ENCODE measurements around the gene MYL4. TPM values are rescaled to one million over a fixed set of nuclear protein-coding genes. Genes with fewer than 3 reads are reported as not detected.

The MYL4 gene
- total and polyA plus RNA-seq, 2 of the 8 experiments (the other 6 are each of a cell fraction or from before 2014, with no cell fraction given): 0.12 TPM; not detected in 1

DNA sequence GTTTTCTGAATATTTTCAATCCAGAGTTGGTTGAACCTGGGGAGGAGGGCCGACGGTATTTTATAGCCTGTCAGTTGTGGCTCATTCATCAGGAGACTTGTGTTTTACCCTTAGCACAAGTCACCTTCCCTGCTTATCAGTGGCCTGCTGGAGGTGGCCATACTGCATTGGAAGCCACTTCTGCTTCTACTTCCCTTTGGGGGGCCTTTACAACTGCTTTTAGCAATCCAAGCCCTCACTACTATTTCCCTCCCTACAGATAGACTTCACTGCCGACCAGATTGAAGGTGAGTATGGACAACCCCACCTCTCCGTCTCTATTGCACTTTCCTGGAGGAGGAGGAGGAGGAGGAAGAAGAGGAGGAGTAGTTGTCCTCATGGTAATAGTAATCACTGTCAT, 4.4 kb downstream of the MYL4 start:
- H2BK5ac ChIP-seq (ENCODE audit: low read depth, low read length): no peak overlapping the region
- DNase-seq (ENCODE audit: low read depth in 1 of 2, low spot score in 2 of 2) (no peak), FAIRE-seq (no peak)
- H4K20me1 ChIP-seq (replicated peaks in 1 of 2; ENCODE audit: control insufficient read depth in 1 of 2, insufficient read depth in 2 of 2, low read length in 2 of 2): no peaks in the 10 kb centered on the region
- no peak overlapping the region for H2BK120ac ChIP-seq (replicated peaks; ENCODE audit: low read depth, low read length)
- CTCF ChIA-PET (ENCODE audit: partially characterized antibody): no interaction called here
- H2AK5ac ChIP-seq (ENCODE audit: low read depth, low read length): no peak overlapping the region
- no peak overlapping the region for H3K4ac ChIP-seq (replicated peaks; ENCODE audit: insufficient read length, low read depth, low read length)
- H3K4me2 ChIP-seq (ENCODE audit: insufficient read depth in 1 of 2, low read depth in 2 of 2, low read length in 2 of 2): no peak overlapping the region
- no peak overlapping the region for H3K9ac ChIP-seq (replicated peaks in 1 of 4; ENCODE audit: extremely low read depth in 1 of 4, low read depth in 3 of 4, low read length in 3 of 4)
- TF ChIP-seq, protein P1, sequence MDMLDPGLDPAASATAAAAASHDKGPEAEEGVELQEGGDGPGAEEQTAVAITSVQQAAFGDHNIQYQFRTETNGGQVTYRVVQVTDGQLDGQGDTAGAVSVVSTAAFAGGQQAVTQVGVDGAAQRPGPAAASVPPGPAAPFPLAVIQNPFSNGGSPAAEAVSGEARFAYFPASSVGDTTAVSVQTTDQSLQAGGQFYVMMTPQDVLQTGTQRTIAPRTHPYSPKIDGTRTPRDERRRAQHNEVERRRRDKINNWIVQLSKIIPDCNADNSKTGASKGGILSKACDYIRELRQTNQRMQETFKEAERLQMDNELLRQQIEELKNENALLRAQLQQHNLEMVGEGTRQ (IDR thresholded peaks at IDR 0.05; ENCODE audit: low read length): no peak
- TF ChIP-seq CHD2 (IDR thresholded peaks at IDR 0.05; ENCODE audit: low read length): no peak
- no peaks in the 10 kb centered on the region for H3K9me3 ChIP-seq (ENCODE audit: insufficient read depth in 2 of 2, low read depth in 1 of 2, low read length in 1 of 2)
- no peaks in the 10 kb centered on the region for H3K23me2 ChIP-seq (ENCODE audit: low read depth, low read length)
- no peak overlapping the region for H3K18ac ChIP-seq (ENCODE audit: extremely low read depth, low read length)
- H2BK12ac ChIP-seq (ENCODE audit: low read depth, low read length): no peak overlapping the region
- no peak overlapping the region for H4K8ac ChIP-seq (ENCODE audit: extremely low read depth, insufficient read depth, low read length)
- H2AFZ ChIP-seq (ENCODE audit: low read length): no peak overlapping the region
- WGBS, 2 experiments (ENCODE audit: extremely low coverage in 1 of 2, insufficient coverage in 1 of 2, insufficient read length in 1 of 2, insufficient replicate concordance in 2 of 2, low coverage in 1 of 2, low lambda C conversion rate in 2 of 2, missing lambda C conversion rate in 1 of 2): 87% methylated on average over 4 of the region's 4 CpGs; no CpG with 5 or more reads in 1 of the 2 experiments
- no peak overlapping the region for H3K56ac ChIP-seq (replicated peaks; ENCODE audit: insufficient read length, low read depth, low read length)
- POLR2A ChIA-PET (ENCODE audit: partially characterized antibody): no interaction called here
- no peak overlapping the region for H4K5ac ChIP-seq (ENCODE audit: insufficient read length, low read depth, low read length)
- H3K4me3 ChIP-seq (ENCODE audit: extremely low read depth in 1 of 4, insufficient read depth in 2 of 4, low read depth in 3 of 4, low read length in 4 of 4): no peak overlapping the region
- no peaks in the 10 kb centered on the region for H3K79me1 ChIP-seq (ENCODE audit: low read depth, low read length)
- H3K79me2 ChIP-seq (ENCODE audit: control insufficient read depth in 1 of 2, insufficient read depth in 2 of 2, low read length in 2 of 2): no peaks in the 10 kb centered on the region
- no peak overlapping the region for H3K27ac ChIP-seq (ENCODE audit: low read depth, low read length)
- H2BK15ac ChIP-seq (ENCODE audit: low read length): no peak overlapping the region
- no peak overlapping the region for H3K23ac ChIP-seq (ENCODE audit: insufficient read length)
- H2BK20ac ChIP-seq (ENCODE audit: low read length): no peak overlapping the region
- H3K14ac ChIP-seq (ENCODE audit: insufficient read length): no peak overlapping the region
- no peaks in the 10 kb centered on the region for H3K36me3 ChIP-seq (ENCODE audit: control insufficient read depth in 2 of 4, insufficient read depth in 4 of 4, low read length in 3 of 4)
- H3K4me1 ChIP-seq (replicated peaks in 1 of 4; ENCODE audit: control insufficient read depth in 3 of 4, insufficient read depth in 4 of 4, low read length in 3 of 4): 0 out of 7 replicates have a peak, but pooled peaks cover 0 to 2% (median 0%) of the 10 kb centered on the region in 4 experiments
- H4K91ac ChIP-seq (replicated peaks; ENCODE audit: insufficient read length, low read length): no peak overlapping the region
- H3K27me3 ChIP-seq (replicated peaks in 1 of 4; ENCODE audit: control insufficient read depth in 3 of 4, extremely low read depth in 1 of 4, insufficient read depth in 3 of 4, low read length in 3 of 4): peaks cover 0 to 2% (median 0%) of the 10 kb centered on the region in 4 experiments; a peak in 1 of 7 replicates
